IPS-NIHi7 (cell line): ENCODE results near the gene RPS6KB1.
"Not testable (repeated sequence)": the region's sequence is repeated elsewhere in the genome, so short reads cannot be mapped to it uniquely, and the experiment has no call there.

Experiments
- DNase-seq: peaks from one replicate; pipeline ENCODE4 v3.0.0; 2012; ENCODE audit warnings: mixed read lengths; ENCODE audit errors: extremely low spot score

RPS6KB1 gene

DNA sequence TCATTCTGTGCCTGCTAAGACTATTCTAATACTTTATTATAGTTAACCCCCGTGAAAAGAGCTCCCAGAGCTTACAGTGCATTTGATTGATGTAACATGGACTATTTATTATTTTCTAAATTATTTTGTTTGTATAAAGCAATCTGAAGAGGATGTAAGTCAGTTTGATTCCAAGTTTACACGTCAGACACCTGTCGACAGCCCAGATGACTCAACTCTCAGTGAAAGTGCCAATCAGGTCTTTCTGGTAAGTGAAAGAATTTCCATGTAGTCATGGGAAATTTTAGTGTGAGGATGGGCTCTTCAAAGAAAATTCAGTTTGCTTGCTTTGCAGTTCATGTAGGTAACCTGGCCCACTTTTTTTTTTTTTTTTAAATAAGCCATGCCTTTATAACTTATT is 47.8 kb downstream of the RPS6KB1 start:
- DNase-seq = not testable (repeated sequence)

DNA sequence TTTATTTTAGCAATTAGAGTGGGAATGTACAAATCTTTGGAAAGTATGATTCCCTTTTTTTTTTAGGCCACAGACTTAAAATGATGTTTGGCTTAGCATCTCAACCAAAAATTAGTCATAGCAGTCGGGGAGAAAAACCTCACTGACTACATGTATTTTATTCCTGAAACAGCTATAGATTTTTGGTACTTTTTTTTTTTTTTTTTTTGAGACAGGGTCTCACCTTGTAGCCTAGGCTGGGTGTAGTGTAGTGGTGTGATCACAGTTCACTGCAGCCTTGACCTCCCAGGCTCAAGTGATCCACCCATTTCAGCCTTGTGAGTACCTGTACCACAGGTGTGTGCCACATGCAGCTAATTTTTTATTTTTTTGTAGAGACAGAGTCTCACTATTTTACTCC is 48.2 kb downstream of the RPS6KB1 start:
- DNase-seq = no peak

DNA sequence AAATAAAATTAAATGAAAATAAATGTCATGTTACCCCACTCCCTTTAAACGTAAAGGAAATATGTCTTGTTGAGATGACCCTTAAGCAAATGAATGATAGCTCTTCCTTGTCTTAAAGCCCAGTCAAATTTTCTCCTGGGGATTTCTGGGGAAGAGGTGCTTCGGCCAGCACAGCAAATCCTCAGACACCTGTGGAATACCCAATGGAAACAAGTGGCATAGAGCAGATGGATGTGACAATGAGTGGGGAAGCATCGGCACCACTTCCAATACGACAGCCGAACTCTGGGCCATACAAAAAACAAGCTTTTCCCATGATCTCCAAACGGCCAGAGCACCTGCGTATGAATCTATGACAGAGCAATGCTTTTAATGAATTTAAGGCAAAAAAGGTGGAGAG is 53.5 kb downstream of the RPS6KB1 start:
- not testable (repeated sequence) for DNase-seq

DNA sequence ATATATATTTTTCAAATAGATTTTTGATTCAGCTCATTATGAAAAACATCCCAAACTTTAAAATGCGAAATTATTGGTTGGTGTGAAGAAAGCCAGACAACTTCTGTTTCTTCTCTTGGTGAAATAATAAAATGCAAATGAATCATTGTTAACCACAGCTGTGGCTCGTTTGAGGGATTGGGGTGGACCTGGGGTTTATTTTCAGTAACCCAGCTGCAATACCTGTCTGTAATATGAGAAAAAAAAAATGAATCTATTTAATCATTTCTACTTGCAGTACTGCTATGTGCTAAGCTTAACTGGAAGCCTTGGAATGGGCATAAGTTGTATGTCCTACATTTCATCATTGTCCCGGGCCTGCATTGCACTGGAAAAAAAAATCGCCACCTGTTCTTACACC is 54.4 kb downstream of the RPS6KB1 start:
- not testable (repeated sequence) for DNase-seq

DNA sequence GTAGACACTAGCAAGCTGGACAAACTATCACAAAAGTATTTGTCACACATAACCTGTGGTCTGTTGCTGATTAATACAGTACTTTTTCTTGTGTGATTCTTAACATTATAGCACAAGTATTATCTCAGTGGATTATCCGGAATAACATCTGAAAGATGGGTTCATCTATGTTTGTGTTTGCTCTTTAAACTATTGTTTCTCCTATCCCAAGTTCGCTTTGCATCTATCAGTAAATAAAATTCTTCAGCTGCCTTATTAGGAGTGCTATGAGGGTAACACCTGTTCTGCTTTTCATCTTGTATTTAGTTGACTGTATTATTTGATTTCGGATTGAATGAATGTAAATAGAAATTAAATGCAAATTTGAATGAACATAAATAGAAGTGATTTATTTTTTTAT is 57.1 kb downstream of the RPS6KB1 start:
- DNase-seq = no peak

DNA sequence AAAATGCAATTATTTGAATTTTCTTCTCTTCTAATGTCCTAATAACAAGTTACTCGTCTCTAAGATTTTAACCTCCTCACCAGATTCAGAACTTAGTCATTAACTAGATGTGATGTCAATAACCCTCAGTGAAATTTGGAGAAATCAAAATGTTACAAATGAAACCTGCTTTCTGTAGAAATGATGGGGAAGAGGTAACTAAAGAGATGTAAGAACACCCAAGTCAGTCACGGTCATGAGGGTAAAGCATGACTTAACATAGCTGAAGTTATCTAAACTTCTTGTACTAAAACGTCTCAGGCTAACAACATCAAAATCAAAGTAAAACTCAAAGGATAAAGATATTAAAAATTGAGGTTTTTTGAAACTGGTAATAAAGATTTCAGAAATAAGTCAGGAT is 61.9 kb downstream of the RPS6KB1 start:
- no peak for DNase-seq

DNA sequence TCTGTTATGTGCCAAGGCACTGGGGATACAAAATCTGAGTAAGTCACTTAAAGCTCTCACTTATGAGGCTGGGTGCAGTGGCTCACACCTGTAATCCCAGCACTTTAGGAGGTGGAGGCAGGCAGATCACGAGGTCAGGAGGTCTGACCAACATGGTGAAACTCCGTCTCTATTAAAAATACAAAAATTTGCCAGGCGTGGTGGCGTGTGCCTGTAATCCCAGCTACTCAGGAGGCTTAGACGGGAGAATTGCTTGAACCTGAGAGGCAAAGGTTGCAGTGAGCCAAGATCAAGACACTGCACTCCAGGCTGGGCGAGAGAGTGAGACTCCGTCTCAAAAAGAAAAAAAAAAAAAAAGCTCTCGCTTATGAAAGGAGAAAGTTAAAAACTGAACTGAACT is 66.7 kb downstream of the RPS6KB1 start:
- not testable (repeated sequence) for DNase-seq

DNA sequence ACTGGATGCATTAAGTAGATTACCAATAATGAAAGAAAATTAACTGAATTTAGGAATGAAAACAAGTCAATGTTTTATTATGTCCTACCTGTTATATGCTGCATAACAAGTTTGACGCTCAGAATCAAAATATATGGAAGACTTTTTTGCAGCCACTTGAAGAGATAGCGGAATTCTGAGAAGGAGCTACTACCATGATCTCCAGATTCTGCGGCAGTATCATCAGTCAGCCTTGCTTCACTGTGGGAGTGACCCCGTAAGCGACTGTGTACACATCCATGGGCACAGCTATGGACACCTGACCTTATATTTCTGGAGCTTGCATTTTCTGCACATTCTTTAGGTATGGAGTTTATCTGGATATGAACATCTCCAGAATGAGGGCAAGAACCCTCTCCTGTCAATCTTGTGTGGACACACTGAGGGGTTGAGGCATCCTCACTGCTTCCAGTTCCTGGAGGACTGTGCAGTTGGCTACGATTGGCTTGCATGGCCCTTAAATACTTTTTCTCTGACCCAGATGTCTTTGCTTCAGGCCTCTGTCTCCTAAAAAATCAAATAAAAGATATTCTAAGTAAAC is 69.9 kb downstream of the RPS6KB1 start:
- DNase-seq = no peak

DNA sequence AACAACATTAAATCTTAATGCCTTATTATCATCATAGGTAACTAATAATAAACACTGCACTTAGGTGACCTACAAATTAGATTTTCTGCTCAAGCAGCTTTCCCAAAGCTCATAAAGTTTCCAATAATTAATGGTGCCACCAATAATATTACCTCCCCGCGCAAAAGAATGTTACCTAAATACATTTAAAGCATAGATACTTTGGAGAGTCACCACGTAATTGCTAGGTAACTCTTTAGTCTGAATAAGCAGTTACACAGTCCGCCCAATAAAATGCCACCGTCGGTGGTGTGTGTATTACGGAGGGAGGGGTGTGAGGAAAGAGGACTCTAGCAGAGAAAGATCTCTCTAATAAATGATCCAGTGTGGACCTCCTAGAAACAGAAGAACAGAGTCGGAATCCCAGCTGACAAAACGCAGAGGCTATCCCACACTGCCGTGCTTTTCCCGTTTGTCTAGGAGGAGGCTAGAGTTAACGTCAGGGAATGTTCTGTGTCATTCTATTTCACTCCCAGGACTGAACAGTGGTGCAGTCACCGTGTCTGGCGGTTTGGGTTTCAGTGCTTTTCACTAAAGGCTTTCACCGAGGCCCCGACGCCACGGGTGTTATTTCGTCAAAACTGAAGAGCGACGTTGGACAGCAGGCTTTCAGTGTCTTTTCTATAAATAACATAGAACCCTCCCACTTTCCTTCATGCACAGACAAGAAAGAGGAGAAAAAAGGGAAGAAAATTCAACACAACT is 71.0 kb downstream of the RPS6KB1 start:
- peak; percentile 19 for DNase-seq

DNA sequence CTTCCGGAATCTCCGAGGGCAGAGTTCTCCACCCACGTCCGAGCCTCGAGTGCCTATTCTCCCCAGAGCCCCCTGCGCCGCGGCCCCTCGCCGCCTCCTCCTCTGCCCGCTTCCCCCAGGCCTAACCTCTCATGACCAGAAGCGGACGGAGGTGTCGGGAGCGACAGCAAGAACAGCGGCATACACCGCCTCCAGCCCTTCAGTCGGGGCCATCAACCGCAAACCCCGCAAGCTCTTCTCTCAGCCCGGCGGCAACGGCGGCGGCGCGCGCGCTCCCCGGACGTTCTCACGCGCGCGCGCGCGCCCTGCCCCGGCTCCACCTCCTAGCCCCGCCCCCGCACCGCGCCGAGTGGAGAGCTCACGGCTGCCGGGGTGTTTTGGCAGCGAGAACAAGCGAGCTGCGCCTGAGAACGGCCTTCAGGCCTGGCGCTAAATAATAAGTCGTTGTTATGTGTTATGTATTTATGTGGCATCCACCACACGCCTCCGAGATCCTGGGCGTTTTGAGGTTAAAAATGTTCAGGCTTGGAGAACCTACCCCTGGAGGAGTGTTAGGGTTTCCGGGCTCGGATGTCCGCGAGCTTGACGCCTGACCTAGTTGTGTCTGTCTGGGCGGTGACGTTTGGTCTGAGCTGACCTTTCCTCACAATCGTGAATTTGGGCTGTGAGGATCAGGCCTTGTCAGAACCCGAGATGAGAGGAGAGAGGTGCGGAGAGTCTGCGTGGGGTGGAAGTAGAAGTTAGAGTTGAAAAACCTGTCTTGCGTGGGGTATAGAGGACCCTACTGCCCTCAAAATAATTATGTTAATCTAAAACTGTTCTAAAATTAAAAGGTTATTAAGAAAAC is 71.8 kb downstream of the RPS6KB1 start, which contains the start of gene RNFT1:
Gene RNFT1, minus strand, starts transcription at position 259 of the 847 bp plus-strand sequence. Its CDS starts 77 bp downstream, at position 182.
- peak; percentile 94 for DNase-seq

DNA sequence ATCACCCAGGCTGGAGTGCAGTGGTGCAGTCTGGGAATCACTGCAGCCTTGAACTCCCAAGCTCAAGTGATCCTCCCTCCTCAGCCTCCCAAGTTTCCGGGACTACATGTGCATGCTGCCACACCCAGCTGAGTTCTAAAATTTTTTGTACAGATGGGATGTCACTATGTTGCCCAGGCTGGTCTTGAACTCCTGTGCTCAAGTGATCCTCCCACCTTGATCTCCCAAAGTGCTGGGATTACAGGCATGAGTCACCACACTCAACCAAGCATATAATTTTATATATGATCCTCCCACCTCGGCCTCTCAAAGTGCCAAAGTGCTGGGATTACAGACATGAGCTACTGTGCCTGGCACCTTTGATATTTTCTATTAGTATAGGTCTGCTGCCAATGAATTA is 78.8 kb downstream of the RPS6KB1 start:
- not testable (repeated sequence) for DNase-seq

DNA sequence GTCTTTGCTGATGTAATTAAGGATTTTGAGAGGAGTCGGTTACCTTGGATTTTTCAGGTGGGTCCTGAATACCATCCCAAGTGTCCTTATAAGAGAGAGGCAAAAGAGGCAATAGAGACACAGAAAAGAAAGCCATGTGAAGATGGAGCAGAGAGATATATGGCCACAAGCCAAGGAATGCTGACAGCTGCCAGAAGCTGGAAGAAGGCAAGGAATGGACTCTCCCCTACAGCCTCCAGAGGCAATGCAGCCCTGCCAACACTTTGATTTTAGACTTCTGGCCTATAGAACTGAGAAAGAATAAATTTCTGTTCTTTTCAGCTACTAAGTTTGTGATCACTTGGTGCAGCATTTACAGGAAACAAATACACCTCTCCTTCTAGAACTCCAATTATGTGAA is 79.9 kb downstream of the RPS6KB1 start:
- DNase-seq = no peak

DNA sequence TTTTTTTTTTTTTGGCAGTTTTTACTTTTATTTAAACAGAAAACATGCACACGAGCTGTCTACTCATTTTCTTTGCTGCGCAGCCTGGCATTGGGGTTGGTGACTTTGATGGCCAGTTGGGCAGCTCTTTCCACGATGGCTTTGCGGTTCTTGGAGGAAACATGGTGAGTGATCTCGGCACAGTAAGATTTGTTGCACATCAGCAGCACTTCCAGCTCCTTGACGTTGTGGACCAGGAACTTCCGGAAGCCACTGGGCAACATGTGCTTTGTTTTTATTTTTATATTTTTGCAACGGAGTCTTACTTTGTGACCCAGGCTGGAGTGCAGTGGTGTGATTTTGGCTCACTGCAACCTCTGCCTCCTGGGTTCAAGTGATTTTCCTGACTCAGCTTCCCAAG is 80.6 kb downstream of the RPS6KB1 start:
- DNase-seq = not testable (repeated sequence)

DNA sequence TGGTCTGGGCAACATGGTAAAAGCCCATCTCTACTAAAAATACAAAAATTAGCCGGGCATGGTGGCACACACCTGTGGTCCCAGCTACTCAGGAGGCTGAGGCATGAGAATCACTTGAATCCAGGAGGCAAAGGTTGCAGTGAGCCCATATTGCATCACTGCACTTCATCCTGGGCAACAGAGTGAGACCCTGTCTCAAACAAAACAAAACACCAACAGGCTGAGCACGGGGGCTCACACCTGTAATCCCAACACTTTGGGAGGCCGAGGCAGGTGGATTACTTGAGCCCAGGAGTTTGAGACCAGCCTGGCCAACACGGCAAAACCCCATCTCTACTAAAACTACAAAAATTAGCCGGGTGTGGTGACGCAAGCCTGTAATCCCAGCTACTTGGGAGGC is 82.2 kb downstream of the RPS6KB1 start:
- not testable (repeated sequence) for DNase-seq

DNA sequence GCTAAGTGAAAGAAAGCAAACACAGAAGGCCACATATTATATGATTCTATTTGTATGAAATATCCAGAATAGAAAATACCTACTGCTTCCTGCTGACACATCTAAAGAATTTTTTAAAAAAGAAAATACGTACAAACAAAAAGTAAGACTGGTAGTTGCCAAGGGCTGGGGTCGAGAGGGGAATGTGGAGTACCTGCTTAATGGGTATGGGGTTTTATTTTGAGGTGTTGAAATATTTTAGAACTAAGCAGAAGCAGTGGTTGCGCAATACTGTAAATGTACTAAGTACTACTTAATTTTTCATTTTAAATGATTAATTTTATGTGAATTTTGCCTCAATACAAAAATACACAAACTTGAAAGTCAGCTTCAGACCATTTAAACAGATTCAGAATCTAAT is 103.7 kb downstream of the RPS6KB1 start:
- DNase-seq = not testable (repeated sequence)
